Middle frontal gyrus (tissue), 1 donor: Measurements from ENCODE around the gene LRRC52.
A peak's percentile ranks its signal among the peaks of the same experiment; 100 is the strongest.
"Not testable (repeated sequence)": the region's sequence is repeated elsewhere in the genome, so short reads cannot be mapped to it uniquely, and the experiment has no call there.

ENCODE experiments used
- DNase-seq: peaks from one replicate; pipeline ENCODE4 v3.0.0-alpha.2; 2015; ENCODE audit warnings: low spot score; ENCODE audit errors: extremely low spot score

Gene LRRC52

DNA sequence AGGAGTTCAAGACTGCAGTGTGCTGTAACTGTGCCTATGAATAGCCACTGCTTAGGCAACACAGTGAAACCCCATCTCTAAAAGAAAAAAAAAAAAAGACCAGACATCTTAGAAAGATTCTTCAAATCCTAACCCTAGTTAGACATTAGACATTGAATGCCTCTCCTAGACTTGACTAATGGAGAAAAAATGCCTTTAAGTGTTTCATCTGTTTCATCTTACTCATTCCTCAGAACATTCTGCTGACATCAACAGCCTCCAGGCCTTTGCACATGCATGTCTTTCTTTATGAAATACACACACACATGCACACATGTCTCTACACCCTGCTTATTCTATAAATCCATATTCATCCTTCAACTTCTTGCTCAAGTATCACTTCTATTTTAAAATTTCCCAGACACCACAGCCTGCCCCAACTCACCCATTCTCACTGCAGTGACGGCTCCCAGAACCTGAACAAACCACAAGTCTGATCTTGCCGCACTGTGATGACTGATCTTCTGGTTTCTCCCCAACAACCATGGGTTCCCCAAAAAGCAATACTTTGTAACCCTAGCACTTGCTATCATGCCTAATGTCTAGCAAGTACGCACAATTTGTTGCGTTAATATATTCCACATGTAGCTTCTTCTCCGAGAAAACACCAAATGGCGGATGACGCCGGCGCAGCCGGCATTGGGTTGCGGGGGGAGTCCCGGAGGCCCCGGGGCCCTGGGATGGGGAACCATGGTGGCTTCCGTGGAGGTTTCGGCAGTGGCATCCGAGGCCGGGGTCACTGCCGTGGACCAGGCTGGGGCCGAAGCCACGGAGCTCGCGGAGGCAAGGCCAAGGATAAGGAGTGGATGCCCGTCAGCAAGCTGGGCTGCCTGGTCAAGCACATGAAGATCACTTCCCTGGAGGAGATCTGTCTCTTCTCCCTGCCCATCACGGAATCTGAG lies 37.4 kb downstream of the LRRC52 start:
- no peak for DNase-seq

DNA sequence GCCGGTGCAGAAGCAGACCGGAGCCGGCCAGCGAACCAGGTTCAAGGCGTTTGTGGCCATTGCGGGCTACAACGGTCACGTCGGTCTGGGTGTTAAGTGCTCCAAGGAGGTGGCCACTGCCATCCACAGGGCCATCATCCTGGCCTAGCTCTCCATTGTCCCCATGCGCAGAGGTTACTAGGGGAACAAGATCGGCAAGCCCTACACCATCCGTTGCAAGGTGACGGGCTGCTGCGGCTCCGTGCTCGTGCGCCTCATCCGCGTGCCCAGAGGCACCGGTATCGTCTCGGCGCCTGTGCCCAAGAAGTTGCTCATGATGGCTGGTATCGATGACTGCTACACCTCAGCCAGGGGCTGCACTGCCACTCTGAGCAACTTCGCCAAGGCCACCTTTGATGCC lies 38.1 kb downstream of the LRRC52 start:
- no peak for DNase-seq

DNA sequence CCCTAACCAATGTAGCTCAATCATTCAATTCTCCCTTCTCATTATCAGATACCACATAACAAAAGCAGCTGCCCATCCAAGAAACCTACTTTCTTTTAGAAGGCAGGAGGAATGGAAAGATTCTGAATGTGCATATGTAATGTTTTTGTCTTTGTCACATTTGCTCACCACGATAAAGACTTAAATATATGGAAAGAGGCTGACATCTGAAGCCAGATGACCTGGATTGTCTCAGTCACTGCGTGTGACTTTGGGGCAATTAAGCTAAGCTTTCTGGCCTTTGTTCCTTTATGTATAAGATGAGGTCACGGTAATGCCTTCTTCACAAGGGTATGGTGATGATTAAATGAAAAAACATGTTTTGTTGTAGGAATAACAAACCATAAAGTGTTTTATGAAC lies 42.6 kb downstream of the LRRC52 start:
- no peak for DNase-seq

DNA sequence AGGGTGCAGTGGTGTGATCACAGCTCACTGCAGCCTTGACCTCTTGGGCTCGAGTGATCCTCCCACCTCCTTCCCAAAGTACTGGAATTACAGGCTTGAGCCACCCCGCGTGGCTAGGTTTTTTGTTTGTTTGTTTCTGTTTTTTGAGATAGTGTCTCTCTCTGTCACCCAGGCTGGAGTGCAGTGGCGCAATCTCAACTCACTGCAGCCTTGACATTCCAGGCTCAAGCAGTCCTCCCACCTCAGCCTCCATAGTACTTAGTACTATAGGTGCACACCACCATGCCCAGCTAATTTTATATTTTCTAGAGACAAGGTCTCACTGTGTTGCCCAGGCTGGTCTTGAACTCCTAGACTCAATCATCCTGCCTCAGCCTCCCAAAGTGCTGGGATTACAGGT lies 47.6 kb downstream of the LRRC52 start:
- DNase-seq, result not testable (repeated sequence)

DNA sequence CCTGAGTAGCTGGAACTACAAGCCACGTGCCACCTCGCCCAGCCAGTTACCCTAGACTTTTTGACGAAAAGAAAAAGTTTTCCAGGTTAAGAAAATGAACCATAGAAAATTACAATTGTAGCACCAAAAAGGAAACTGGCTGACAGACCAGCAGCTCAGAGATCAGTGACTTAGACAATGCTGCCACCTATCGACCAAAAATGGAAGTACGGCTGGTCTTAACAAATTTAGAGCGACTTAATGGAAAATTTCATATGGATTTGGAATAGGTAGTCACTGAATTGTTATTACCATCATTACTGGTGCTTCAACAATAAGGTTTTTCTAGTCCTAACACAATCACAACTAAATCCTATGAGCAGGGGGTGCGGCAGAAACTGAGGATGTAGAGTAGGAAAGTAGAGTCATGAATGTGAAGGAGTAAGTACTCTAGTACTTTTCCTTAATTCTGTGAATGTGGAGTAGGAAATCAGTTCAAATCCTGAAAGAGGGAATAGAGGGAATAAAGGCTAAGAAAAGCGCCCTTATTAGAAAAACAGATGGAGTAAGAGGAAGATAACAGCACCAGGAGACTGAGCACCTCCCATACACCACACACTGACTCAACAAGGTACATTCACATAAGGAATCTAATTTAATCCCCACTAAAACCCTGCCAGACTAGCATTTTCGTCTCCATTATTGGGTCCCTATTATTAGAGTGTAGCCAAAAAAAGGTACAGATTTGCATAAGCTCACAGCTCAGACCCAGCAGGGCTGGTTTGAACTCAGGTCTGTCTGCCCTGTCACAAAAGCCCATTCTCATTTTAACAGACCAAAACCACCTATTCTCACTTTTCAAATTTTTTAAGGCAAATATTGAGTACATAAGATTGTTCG lies 49.4 kb downstream of the LRRC52 start:
- peak; percentile 84 for DNase-seq

DNA sequence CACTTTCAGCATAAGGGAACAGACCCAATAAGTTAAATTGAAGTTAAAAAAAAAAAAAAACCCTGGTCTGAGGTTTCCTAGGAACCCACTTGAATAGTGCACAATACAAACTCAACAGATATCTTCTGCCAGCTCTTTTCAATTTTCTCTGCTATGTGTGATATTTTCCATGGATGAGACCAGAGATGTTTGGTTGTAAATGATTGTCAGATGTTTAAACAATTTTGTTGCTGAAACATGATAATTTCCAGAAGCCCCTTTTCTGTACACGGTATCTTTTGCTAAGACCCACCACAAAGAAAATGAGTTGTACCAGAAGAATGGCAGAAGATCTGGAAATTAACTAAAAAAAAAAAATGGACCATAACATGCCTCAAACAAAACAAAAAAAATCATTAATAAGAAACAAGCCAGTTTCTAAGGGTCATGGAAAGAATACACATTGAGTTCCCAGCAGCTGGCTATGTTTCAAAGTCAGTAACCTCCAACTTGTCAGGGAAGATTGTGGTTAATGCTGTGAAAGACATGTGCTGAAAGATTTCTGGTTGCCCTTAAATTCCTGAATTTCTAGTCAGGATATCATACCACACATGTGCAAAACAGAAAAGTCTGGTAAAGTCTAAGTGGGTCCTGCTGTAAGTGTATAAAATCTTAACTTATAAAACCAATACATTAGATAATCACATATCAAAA lies 51.6 kb downstream of the LRRC52 start:
- DNase-seq, result no peak

DNA sequence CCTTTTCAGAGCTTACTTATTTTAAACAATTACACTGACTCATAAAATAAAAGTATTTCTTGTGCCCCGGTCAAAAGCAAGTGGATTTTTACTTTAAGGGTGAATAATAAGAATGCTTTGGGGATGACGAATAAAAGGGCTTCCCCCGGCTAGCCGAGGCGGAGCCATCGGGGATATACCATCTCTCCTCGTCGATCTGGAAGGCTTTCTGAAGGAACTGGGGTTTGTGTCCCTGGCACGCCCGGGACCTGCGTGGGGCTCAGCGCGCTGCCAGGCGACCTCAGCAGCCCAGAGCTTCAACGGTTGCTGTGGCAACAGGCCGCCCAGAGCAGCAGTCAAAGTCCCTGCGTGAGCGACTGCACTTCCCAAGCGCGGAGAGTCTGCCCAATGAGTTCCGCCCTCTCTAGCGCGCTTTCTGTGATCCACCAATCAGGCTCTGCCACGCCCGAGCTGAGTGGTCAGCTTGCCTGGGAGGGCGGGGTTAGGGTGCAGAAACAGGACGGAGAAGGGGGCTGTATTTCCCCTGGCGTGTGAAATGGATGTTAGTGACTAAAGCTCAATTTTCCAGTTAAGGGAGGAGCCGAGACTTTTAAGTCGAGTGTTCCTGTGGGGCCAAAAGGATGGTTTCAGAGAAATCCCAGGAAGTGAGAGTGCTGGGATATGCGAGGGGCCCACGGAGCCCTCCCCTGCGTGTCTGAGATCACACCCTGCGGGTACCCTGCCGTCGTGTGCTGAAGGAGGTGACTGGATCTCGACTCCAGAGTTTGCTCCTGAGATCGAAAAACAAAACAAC lies 54.3 kb downstream of the LRRC52 start:
- peak; percentile 93 for DNase-seq

DNA sequence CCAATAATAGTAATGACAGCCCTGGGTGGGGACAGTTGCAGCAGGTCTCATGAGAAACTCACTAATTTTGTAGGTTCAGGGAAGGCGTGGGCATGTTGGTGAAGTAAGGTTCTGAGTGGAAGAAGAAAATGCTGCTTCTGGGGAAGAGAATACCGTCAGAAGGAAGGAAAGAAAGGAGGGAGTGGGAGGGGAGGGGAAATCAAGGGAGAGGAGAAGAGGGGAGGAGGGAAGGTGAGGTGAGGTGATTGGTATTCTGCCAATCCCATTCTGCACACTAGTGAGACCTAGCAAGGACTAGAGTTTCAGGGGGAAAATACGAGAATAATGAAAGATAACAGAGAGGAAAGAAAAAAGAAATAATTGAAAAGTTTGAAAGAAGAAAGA lies 54.9 kb downstream of the LRRC52 start:
- DNase-seq, result no peak

DNA sequence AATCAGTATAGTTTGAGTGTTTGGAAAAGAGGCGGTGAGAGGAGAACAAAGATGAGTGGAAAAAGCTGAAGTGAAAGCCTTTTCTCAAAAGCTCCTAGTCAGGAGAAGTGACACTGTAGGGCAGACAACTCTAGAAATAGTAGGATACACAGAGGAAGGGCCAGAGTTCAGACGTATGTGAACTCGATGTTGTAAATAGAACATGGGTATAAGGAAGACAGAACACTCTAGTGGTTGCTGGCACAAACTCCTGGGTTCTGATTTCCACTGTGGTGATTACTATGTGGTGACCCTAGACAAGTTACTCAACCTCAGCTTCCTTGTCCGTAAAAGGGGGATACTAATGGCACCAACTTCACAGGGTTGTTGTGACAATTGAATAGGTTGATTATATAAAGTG lies 57.0 kb downstream of the LRRC52 start:
- DNase-seq, result no peak

DNA sequence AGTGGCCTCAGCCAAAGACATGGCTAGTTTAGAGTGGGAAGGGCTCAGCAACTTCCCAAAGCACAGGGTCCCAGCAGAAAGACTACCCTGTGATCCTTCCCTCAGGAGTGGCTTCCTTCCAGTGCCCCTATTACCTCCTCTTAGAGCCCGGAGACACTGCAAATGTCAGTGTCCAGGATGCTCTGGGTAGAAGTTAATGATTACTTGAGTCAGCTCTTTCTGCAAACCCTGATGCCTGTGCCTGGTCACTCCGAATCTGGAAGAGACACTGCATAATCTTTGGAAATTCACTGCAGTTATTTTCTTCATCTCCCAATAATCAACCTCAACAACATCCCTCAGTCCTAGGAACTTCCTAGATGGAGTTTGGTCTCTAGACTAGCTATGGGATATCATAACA lies 60.0 kb downstream of the LRRC52 start:
- no peak for DNase-seq

DNA sequence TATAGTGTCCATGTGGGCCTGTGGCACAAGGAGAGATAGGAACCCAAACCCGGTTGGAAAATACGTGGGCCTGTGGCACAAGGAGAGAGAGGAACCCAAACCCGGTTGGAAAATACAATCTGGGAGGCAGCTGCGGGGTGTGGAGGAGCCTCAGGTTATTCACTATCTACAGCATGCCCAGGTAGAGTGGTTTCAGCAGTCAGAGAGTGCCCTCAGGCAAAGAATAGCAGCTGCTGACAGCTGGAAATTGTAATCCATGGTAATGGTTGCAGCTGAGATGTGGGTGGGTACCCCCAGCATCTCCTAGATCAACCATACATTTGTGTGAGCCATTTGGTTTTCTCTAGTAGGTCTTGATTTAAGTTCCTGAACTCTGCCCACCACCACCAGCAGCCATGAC lies 61.4 kb downstream of the LRRC52 start:
- no peak for DNase-seq

DNA sequence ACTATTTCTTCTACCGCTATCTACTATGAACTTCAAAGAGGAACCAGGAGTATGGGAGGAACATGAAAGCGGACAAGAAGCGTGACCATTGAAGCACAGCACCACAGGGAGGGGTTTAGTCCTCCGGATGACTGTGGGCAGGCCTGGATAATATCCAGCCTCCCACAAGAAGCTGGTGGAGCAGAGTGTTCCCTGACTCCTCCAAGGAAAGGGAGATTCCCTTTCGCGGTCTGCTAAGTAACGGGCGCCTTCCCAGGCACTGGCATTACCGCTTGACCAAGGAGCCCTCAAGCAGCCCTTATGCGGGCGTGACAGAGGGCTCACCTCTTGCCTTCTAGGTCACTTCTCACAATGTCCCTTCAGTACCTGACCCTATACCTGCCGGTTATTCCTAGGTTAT lies 62.9 kb downstream of the LRRC52 start:
- not testable (repeated sequence) for DNase-seq

DNA sequence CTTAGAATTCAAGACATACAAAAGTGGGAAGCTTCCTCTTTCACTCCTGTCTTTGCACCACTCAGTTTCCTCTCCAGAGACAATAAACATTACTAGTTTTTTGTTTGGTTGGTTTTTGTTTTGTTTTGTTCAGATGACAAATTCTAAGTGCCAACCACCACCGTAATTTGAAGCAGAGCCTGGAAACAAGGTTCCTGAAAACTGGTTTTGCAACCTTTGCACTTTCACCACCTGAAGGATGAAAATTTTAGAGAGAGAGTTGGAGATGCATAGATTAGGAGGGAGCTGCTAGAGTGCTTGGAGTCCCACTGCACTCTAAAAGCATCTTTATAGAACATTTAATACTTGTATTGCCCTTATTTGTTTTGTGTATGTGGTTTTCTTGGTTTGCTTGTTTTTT lies 67.1 kb downstream of the LRRC52 start:
- DNase-seq, result no peak

DNA sequence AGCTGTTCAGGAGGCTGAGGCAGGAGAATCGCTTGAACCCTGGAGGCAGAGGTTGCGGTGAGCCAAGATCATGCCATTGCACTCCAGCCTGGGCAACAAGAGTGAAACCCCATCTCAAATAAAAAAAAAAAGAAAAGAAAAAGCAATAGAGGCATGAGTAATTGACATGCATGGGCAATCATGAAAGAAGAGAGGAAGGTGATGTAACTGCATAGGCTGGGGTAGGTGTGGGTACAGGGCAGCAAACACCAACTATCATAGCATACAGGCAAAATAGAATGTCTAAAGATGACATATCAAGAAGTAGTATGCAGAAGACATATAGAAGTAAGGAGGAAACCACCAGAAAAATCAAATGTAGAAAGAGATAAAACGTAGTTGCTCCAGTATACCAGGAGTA lies 68.3 kb downstream of the LRRC52 start:
- DNase-seq, result no peak
